Liver (tissue), 9 donors: ENCODE results near the gene NOL9. TPM values are rescaled to one million over a fixed set of nuclear protein-coding genes. Genes with fewer than 3 reads are reported as not detected.

Source experiments
- DNase-seq: peaks from one replicate; pipeline ENCODE4 v3.0.0-alpha.2; 2017; ENCODE audit warnings: low spot score
- H3K27ac ChIP-seq, 2 donors: one replicate each; pipeline ENCODE4 v1.7.0; 2013; ENCODE audit warnings: inconsistent platforms in 2 of 2, low read length in 2 of 2, control low read depth in 1 of 2, low read depth in 1 of 2, mild to moderate bottlenecking in 1 of 2
- H3K27me3 ChIP-seq, 4 donors: one replicate each; pipeline versions ENCODE4 v1.6.1 to v1.7.0; 2013; ENCODE audit warnings: low read length in 3 of 4, inconsistent platforms in 1 of 4, mild to moderate bottlenecking in 1 of 4, moderate library complexity in 1 of 4; ENCODE audit not compliant: control insufficient read depth in 4 of 4, insufficient read depth in 4 of 4
- H3K36me3 ChIP-seq, 4 donors: one replicate each; pipeline versions ENCODE4 v1.6.1 to v1.7.0; 2013; ENCODE audit warnings: low read length in 3 of 4, mild to moderate bottlenecking in 3 of 4, low read depth in 1 of 4, moderate library complexity in 1 of 4; ENCODE audit not compliant: control insufficient read depth in 4 of 4, insufficient read depth in 3 of 4
- H3K4me1 ChIP-seq, 4 donors: one replicate each; pipeline versions ENCODE4 v1.6.1 to v1.7.0; 2013; ENCODE audit warnings: low read length in 3 of 4, mild to moderate bottlenecking in 3 of 4, moderate library complexity in 1 of 4; ENCODE audit not compliant: control insufficient read depth in 4 of 4, insufficient read depth in 4 of 4
- H3K4me3 ChIP-seq, 3 donors: one replicate each; pipeline versions ENCODE4 v1.6.1 to v1.7.0; 2013; ENCODE audit warnings: low read length in 3 of 3, control low read depth in 1 of 3, low read depth in 1 of 3, mild to moderate bottlenecking in 1 of 3
- H3K9ac ChIP-seq, 2 donors: one replicate each; pipeline ENCODE4 v1.7.0; 2013; ENCODE audit warnings: low read length in 2 of 2, mild to moderate bottlenecking in 2 of 2, moderate library complexity in 2 of 2, control low read depth in 1 of 2, low read depth in 1 of 2
- H3K9me3 ChIP-seq, 4 donors: one replicate each; pipeline versions ENCODE4 v1.6.1 to v1.7.0; 2013; ENCODE audit warnings: low read length in 3 of 4; ENCODE audit not compliant: control insufficient read depth in 4 of 4
- EGR1 ChIP-seq, 2 donors: IDR thresholded peaks; 2 replicates each; pipeline ENCODE4 v1.6.1; 2016 to 2018; ENCODE audit warnings: antibody characterized with exemption in 2 of 2, low read depth in 2 of 2
- FOXA1 ChIP-seq: IDR thresholded peaks from 2 replicates; pipeline ENCODE4 v1.6.1; 2016; ENCODE audit warnings: antibody characterized with exemption
- GABPA ChIP-seq, 2 donors: IDR thresholded peaks in 1 of 2; conservative IDR thresholded peaks in 1 of 2; 2 replicates each; pipeline ENCODE4 v1.6.1; 2016; ENCODE audit warnings: antibody characterized with exemption in 2 of 2, mild to moderate bottlenecking in 1 of 2, moderate library complexity in 1 of 2
- HNF4A ChIP-seq, 2 donors: conservative IDR thresholded peaks; 2 replicates each; pipeline ENCODE4 v1.6.1; 2016; ENCODE audit warnings: antibody characterized with exemption in 2 of 2, mild to moderate bottlenecking in 2 of 2
- HNF4G ChIP-seq: IDR thresholded peaks from 2 replicates; pipeline ENCODE4 v1.6.1; 2016; ENCODE audit warnings: antibody characterized with exemption
- JUND ChIP-seq, 2 donors: IDR thresholded peaks; 2 replicates each; pipeline ENCODE4 v1.6.1; 2016; ENCODE audit warnings: antibody characterized with exemption in 2 of 2
- MAX ChIP-seq: IDR thresholded peaks from 2 replicates; pipeline ENCODE4 v1.6.1; 2016; ENCODE audit warnings: antibody characterized with exemption
- NR2F2 ChIP-seq: IDR thresholded peaks from 2 replicates; pipeline ENCODE4 v1.6.1; 2016; ENCODE audit warnings: antibody characterized with exemption
- RXRA ChIP-seq, 2 donors: IDR thresholded peaks; 2 replicates each; pipeline ENCODE4 v1.6.1; 2017 to 2018; ENCODE audit warnings: antibody characterized with exemption in 2 of 2, mild to moderate bottlenecking in 1 of 2
- YY1 ChIP-seq: IDR thresholded peaks from 2 replicates; pipeline ENCODE4 v1.6.1; 2016; ENCODE audit warnings: antibody characterized with exemption, mild to moderate bottlenecking
- ZBTB33 ChIP-seq: IDR thresholded peaks from 2 replicates; pipeline ENCODE4 v1.6.1; 2016; ENCODE audit warnings: antibody characterized with exemption
- WGBS: extraction: QIAGEN DNeasy Blood & Tissue Kit; methylation state at CpG from one replicate; pipeline ENCODE4 v1.1.7; 2013; 5-methylcytosine and 5-hydroxymethylcytosine counted together
- polyA plus RNA-seq, 2 donors: library from polyadenylated mRNA; stranded (reverse) in 1 of 2; unstranded in 1 of 2; fragments of 200-250 nt in 1 of 2; fragments of >200 nt in 1 of 2; fragmentation: Nextera tagmentation in 1 of 2; extraction: Ambion mirVana in 1 of 2; gene quantifications; one replicate each; pipeline versions ENCODE4 v1.2.1 to v1.2.3, GENCODE V29; 2013 to 2015
- total RNA-seq, 2 donors: library from RNA; depleted of rRNA; stranded (reverse); fragments of >200 nt; gene quantifications; one replicate each; pipeline ENCODE4 v1.2.3, GENCODE V29; 2014
- TF ChIP-seq, protein P1 (sequence below): IDR thresholded peaks from 2 replicates; pipeline ENCODE4 v1.6.1; 2016; ENCODE audit warnings: antibody characterized with exemption
- TF ChIP-seq, protein P2 (sequence below): IDR thresholded peaks from 2 replicates; pipeline ENCODE4 v1.6.1; 2016; ENCODE audit warnings: antibody characterized with exemption, mild to moderate bottlenecking
- donor health status: healthy.
- donor health status: healthy.
- donor health status: healthy.
- donor health status: healthy.
- donor health status: healthy.

NOL9 gene
- total and polyA plus RNA-seq, 4 donors: 2.1 to 15.1 (median 9.4) TPM

- H3K9ac ChIP-seq: no peak overlapping the region
- H3K36me3 ChIP-seq: peaks cover 12 to 24% (median 17%) of the 10 kb centered on the region in 4 donors
- DNase-seq: no peak
These were observed 45.0 kb upstream of the NOL9 start for GRCh38 chr1:6599141-6599975.

DNA sequence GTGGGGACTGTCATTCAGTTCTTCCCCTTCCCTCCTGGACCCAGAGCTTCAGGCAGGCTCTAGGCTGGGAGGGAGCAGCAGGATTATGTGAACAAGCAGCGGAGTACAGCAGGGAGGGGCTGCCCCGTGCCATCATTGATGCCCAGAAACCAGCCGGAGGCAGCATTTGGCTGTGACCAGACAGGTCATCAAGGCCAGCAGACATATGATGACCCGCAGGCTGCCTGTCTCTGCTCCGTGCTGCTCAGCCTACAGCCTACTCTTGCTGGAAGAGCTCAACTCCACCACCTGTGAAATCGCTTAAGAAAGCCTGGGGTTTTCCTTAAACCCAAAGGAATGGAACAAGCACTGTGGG lies 43.4 kb upstream of the NOL9 start:
- TF ChIP-seq FOXA1 (no peak), RXRA (IDR thresholded peaks at IDR 0.05) (no peak), HNF4A (conservative IDR thresholded peaks at IDR 0.05) (no peak), EGR1 (IDR thresholded peaks at IDR 0.05; ENCODE audit: low read depth in 2 of 2) (no peak), ZBTB33 (no peak), NR2F2 (no peak), MAX (no peak), JUND (IDR thresholded peaks at IDR 0.05) (no peak), HNF4G (no peak), YY1 (no peak), GABPA (IDR thresholded peaks at IDR 0.05 in 1 of 2, conservative IDR thresholded peaks at IDR 0.05 in 1 of 2) (no peak)
- TF ChIP-seq, protein P1, sequence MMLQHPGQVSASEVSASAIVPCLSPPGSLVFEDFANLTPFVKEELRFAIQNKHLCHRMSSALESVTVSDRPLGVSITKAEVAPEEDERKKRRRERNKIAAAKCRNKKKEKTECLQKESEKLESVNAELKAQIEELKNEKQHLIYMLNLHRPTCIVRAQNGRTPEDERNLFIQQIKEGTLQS: no peak
- DNase-seq: no peak
- Histone ChIP-seq H3K27ac (no peak overlapping the region), H3K9ac (no peak overlapping the region), H3K27me3 (no peaks in the 10 kb centered on the region), H3K4me1 (peaks cover 3 to 42% (median 28%) of the 10 kb centered on the region in 4 donors), H3K36me3 (peaks cover 20 to 38% (median 30%) of the 10 kb centered on the region in 4 donors), H3K9me3 (no peaks in the 10 kb centered on the region), H3K4me3 (no peak overlapping the region)
- 87% methylated on average over 6 of the region's 6 CpGs for WGBS

More at GRCh38 chr1:6599141-6599975, 45.0 kb upstream of the NOL9 start:
- Histone ChIP-seq H3K27me3 (no peaks in the 10 kb centered on the region), H3K27ac (peak overlapping the region; percentile 58 to 65), H3K9me3 (no peaks in the 10 kb centered on the region), H3K4me3 (peak overlapping the region; percentile 14 to 73 (median 18)), H3K4me1 (peaks cover 7 to 52% (median 35%) of the 10 kb centered on the region in 4 donors)
- TF ChIP-seq, protein P2, sequence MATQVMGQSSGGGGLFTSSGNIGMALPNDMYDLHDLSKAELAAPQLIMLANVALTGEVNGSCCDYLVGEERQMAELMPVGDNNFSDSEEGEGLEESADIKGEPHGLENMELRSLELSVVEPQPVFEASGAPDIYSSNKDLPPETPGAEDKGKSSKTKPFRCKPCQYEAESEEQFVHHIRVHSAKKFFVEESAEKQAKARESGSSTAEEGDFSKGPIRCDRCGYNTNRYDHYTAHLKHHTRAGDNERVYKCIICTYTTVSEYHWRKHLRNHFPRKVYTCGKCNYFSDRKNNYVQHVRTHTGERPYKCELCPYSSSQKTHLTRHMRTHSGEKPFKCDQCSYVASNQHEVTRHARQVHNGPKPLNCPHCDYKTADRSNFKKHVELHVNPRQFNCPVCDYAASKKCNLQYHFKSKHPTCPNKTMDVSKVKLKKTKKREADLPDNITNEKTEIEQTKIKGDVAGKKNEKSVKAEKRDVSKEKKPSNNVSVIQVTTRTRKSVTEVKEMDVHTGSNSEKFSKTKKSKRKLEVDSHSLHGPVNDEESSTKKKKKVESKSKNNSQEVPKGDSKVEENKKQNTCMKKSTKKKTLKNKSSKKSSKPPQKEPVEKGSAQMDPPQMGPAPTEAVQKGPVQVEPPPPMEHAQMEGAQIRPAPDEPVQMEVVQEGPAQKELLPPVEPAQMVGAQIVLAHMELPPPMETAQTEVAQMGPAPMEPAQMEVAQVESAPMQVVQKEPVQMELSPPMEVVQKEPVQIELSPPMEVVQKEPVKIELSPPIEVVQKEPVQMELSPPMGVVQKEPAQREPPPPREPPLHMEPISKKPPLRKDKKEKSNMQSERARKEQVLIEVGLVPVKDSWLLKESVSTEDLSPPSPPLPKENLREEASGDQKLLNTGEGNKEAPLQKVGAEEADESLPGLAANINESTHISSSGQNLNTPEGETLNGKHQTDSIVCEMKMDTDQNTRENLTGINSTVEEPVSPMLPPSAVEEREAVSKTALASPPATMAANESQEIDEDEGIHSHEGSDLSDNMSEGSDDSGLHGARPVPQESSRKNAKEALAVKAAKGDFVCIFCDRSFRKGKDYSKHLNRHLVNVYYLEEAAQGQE: peak; percentile 43
- TF ChIP-seq MAX: no peak
- WGBS: 74% methylated on average over 31 of the region's 31 CpGs
